A549 (cell line): Measurements from ENCODE around the gene CDIPT. TPM values are rescaled to one million over a fixed set of nuclear protein-coding genes. Genes with fewer than 3 reads are reported as not detected.

Source experiments
- ATAC-seq, 2 experiments: fragments of 200-7000 bp in 1 of 2; fragments of >200 bp in 1 of 2; cut with Nextera tagmentation in 1 of 2; cut with Tn5 transposase in 1 of 2; 3 replicates each; pipeline versions ENCODE4 v1.8.0 to v1.9.1; 2018 to 2020; ENCODE audit warnings: mild to moderate bottlenecking in 1 of 2, moderate library complexity in 1 of 2
- CTCF ChIA-PET: fragments of 300-600 bp; sonication (Branson Sonifier 250); formaldehyde crosslinking; extraction: SDS; loops from one replicate; lab custom pipeline; 2021; ENCODE audit warnings: antibody characterized with exemption, inconsistent platforms; lab: Yijun Ruan, JAX
- POLR2A ChIA-PET: fragments of 350-600 bp; formaldehyde crosslinking; extraction: SDS; loops from one replicate; lab custom pipeline; 2021; ENCODE audit warnings: antibody characterized with exemption, inconsistent platforms; lab: Yijun Ruan, JAX
- DNase-seq, 2 experiments: peaks; one replicate each; pipeline versions ENCODE4 v3.0.0 to v3.0.0-alpha.2; 2011 to 2016; ENCODE audit warnings: low read depth in 1 of 2, low spot score in 1 of 2
- FAIRE-seq: peaks from 2 replicates; lab custom pipeline; 2011; peaks lifted over from hg19 to GRCh38; lab: Jason Lieb, UNC
- H3K27ac ChIP-seq, 2 experiments: fragments of >200 bp; sonication (Bioruptor Twin); formaldehyde crosslinking; 3 replicates each; pipeline ENCODE4 v1.5.1; 2016 to 2017
- H3K4me1 ChIP-seq: fragments of >200 bp; sonication (Bioruptor Twin); formaldehyde crosslinking; 3 replicates; pipeline ENCODE4 v1.6.1; 2016
- H3K4me2 ChIP-seq: fragments of >200 bp; sonication (Bioruptor Twin); formaldehyde crosslinking; 3 replicates; pipeline ENCODE4 v1.6.1; 2016
- H3K4me3 ChIP-seq: fragments of >200 bp; sonication (Bioruptor Twin); formaldehyde crosslinking; 3 replicates; pipeline ENCODE4 v1.5.1; 2016
- H3K9me3 ChIP-seq: fragments of >200 bp; sonication (Bioruptor Twin); formaldehyde crosslinking; 3 replicates; pipeline ENCODE4 v1.6.1; 2016
- EHF ChIP-seq: fragments of 250-450 bp; sonication (Bioruptor Pico); IDR thresholded peaks from 2 replicates; pipeline ENCODE4 v1.5.0; 2020; ENCODE audit warnings: mild to moderate bottlenecking
- EP300 ChIP-seq, 2 experiments: fragments of >200 bp; sonication (Bioruptor Twin); formaldehyde crosslinking; IDR thresholded peaks; 2 replicates in 1 of 2; 3 replicates in 1 of 2; pipeline ENCODE4 v1.6.1; 2016 to 2017
- ESRRA ChIP-seq: fragments of 150-350 bp; IDR thresholded peaks from 2 replicates; pipeline ENCODE4 v1.6.1; 2014; ENCODE audit warnings: mild to moderate bottlenecking, low read length, borderline replicate concordance
- FOSB ChIP-seq: fragments of 250-450 bp; sonication (Bioruptor Pico); IDR thresholded peaks from 2 replicates; pipeline ENCODE4 v1.5.0; 2020; ENCODE audit warnings: mild to moderate bottlenecking, moderate library complexity
- FOXS1 ChIP-seq: fragments of 250-450 bp; sonication (Bioruptor Pico); IDR thresholded peaks from 2 replicates; pipeline ENCODE4 v1.5.0; 2020; ENCODE audit warnings: mild to moderate bottlenecking, moderate library complexity
- HES2 ChIP-seq: fragments of >200 bp; sonication (Bioruptor Twin); formaldehyde crosslinking; IDR thresholded peaks from 2 replicates; pipeline ENCODE4 v1.6.1; 2016
- HEYL ChIP-seq: fragments of 250-450 bp; sonication (Bioruptor Pico); IDR thresholded peaks from 2 replicates; pipeline ENCODE4 v1.8.0; 2021; ENCODE audit warnings: mild to moderate bottlenecking, moderate library complexity
- HOXB13 ChIP-seq: fragments of 250-450 bp; sonication (Bioruptor Pico); IDR thresholded peaks from 2 replicates; pipeline ENCODE4 v1.5.0; 2020; ENCODE audit warnings: low read depth, mild to moderate bottlenecking, moderate library complexity
- HOXB5 ChIP-seq: fragments of 250-450 bp; sonication (Bioruptor Pico); IDR thresholded peaks from 2 replicates; pipeline ENCODE4 v1.5.0; 2020; ENCODE audit warnings: mild to moderate bottlenecking, moderate library complexity
- POLR2AphosphoS2 ChIP-seq: conservative IDR thresholded peaks from 2 replicates; pipeline ENCODE4 v1.6.1; 2012; ENCODE audit warnings: low read length, improper control_type of control experiment, inconsistent platforms
- RAD21 ChIP-seq, 2 experiments: fragments of >200 bp in 1 of 2; sonication (Bioruptor Twin) in 1 of 2; formaldehyde crosslinking in 1 of 2; IDR thresholded peaks in 1 of 2; conservative IDR thresholded peaks in 1 of 2; 2 replicates in 1 of 2; 3 replicates in 1 of 2; pipeline ENCODE4 v1.6.1; 2012 to 2018; ENCODE audit warnings: inconsistent platforms in 1 of 2
- RCOR1 ChIP-seq: fragments of 150-350 bp; IDR thresholded peaks from 2 replicates; pipeline ENCODE4 v1.6.1; 2014; ENCODE audit warnings: antibody characterized with exemption, low read length, low read depth
- USF2 ChIP-seq: fragments of 450-650 bp; IDR thresholded peaks from 2 replicates; pipeline ENCODE4 v1.6.1; 2014; ENCODE audit warnings: antibody characterized with exemption
- WGBS: methylation state at CpG from one replicate; pipeline ENCODE4 v1.1.6; 2017; ENCODE audit errors: missing lambda C conversion rate; 5-methylcytosine and 5-hydroxymethylcytosine counted together
- polyA plus RNA-seq, 4 experiments: library from polyadenylated mRNA; depleted of rRNA in 3 of 4; stranded (reverse); fragments of >200 nt; fragmentation: RNase III in 1 of 4; extraction: RNeasy Plus Mini Kit Qiagen cat#74134 plus additional on column Dnase treatment in 1 of 4; gene quantifications; 2 replicates in 3 of 4; 3 replicates in 1 of 4; pipeline ENCODE4 v1.2.3, GENCODE V29; 2011 to 2017
- TF ChIP-seq, protein P1 (sequence below): fragments of 150-350 bp; IDR thresholded peaks from 2 replicates; pipeline ENCODE4 v1.6.1; 2014; ENCODE audit warnings: low read depth, mild to moderate bottlenecking, low read length
- TF ChIP-seq, protein P2 (sequence below): fragments of >200 bp; sonication (Bioruptor Twin); formaldehyde crosslinking; IDR thresholded peaks from 3 replicates; pipeline ENCODE4 v1.6.1; 2016
- TF ChIP-seq, protein P3 (sequence below): IDR thresholded peaks from 2 replicates; pipeline ENCODE4 v1.6.1; 2012
- TF ChIP-seq, protein P4 (sequence below): fragments of 250-450 bp; sonication (Bioruptor Pico); IDR thresholded peaks from 2 replicates; pipeline ENCODE4 v1.5.0; 2020; ENCODE audit warnings: low read depth, mild to moderate bottlenecking, moderate library complexity
- TF ChIP-seq, protein P5 (sequence below): IDR thresholded peaks from 2 replicates; pipeline ENCODE4 v1.6.1; 2012; ENCODE audit warnings: low read depth, borderline replicate concordance

CDIPT gene
- polyA plus RNA-seq, 2 of the 4 experiments (the other 2 are of a cell fraction), result 64.0 to 72.1 TPM

- no peak for ATAC-seq
- TF ChIP-seq HEYL (CRISPR knock-in tag) (no peak), POLR2AphosphoS2 (no peak), HOXB13 (CRISPR knock-in tag) (no peak), HOXB5 (CRISPR knock-in tag) (no peak), FOSB (CRISPR knock-in tag) (no peak), RCOR1 (no peak), FOXS1 (CRISPR knock-in tag) (no peak), EP300 (IDR thresholded peaks at IDR 0.05) (no peak), HES2 (no peak)
- TF ChIP-seq, protein P1, sequence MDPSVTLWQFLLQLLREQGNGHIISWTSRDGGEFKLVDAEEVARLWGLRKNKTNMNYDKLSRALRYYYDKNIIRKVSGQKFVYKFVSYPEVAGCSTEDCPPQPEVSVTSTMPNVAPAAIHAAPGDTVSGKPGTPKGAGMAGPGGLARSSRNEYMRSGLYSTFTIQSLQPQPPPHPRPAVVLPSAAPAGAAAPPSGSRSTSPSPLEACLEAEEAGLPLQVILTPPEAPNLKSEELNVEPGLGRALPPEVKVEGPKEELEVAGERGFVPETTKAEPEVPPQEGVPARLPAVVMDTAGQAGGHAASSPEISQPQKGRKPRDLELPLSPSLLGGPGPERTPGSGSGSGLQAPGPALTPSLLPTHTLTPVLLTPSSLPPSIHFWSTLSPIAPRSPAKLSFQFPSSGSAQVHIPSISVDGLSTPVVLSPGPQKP, result no peak
- TF ChIP-seq, protein P2, sequence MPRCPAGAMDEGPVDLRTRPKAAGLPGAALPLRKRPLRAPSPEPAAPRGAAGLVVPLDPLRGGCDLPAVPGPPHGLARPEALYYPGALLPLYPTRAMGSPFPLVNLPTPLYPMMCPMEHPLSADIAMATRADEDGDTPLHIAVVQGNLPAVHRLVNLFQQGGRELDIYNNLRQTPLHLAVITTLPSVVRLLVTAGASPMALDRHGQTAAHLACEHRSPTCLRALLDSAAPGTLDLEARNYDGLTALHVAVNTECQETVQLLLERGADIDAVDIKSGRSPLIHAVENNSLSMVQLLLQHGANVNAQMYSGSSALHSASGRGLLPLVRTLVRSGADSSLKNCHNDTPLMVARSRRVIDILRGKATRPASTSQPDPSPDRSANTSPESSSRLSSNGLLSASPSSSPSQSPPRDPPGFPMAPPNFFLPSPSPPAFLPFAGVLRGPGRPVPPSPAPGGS, result no peak
- TF ChIP-seq, protein P3, sequence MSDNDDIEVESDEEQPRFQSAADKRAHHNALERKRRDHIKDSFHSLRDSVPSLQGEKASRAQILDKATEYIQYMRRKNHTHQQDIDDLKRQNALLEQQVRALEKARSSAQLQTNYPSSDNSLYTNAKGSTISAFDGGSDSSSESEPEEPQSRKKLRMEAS, result no peak
- Histone ChIP-seq H3K4me3 (no peak overlapping the region), H3K4me1 (peaks cover 11% of the 10 kb centered on the region; the same call in 2 of the 3 replicates), H3K4me2 (no peak overlapping the region), H3K27ac (no peak overlapping the region), H3K9me3 (no peaks in the 10 kb centered on the region)
- POLR2A ChIA-PET, result no interaction called here
- DNase-seq, result no peak
- FAIRE-seq, result no peak
- CTCF ChIA-PET, result interaction anchor here (0.6 to 26.2 kb wide), 11 partner anchors 9 to 175 kb away, joined by 3 to 568 read pairs (median 4); partner anchors contain the start of genes C16orf92, MAZ, MVP and PAGR1
- WGBS, result 91% methylated on average over 7 of the region's 7 CpGs
Measured at GRCh38 chr16:29857133-29857760, 5.8 kb downstream of the CDIPT start.

DNA sequence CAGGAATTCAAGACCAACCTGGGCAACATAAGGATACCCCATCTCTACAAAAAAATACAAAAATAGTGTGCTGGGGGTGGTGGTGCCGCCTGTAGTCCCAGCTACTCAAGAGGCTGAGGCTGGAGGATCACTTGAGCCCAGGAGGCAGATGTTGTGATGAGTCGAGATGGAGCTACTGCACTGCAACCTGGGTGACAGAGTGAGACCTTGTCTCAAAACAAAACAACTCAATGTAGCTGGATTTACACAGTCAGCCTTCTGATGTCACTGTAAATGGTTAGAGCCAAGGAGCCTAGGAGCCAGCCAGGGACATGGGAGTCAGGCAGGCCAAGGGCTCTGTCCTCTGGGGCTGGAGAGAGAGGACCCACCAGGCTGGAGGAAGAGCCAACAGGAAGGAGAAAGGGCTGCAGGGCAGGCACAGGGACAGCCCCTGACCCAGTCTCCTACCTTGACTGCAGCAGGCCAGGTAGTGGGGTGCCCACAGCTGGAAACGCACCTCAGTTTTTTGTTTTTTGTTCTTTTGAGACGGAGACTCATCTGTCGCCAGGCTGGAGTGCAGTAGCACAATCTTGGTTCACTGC, 8.4 kb downstream of the CDIPT start:
- no peak for TF ChIP-seq ESRRA
- TF ChIP-seq, protein P4, sequence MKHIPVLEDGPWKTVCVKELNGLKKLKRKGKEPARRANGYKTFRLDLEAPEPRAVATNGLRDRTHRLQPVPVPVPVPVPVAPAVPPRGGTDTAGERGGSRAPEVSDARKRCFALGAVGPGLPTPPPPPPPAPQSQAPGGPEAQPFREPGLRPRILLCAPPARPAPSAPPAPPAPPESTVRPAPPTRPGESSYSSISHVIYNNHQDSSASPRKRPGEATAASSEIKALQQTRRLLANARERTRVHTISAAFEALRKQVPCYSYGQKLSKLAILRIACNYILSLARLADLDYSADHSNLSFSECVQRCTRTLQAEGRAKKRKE (CRISPR knock-in tag), result no peak
- TF ChIP-seq RAD21 (conservative IDR thresholded peaks at IDR 0.05 in 1 of 2, IDR thresholded peaks at IDR 0.05 in 1 of 2), result no peak
- no peak for TF ChIP-seq EP300 (IDR thresholded peaks at IDR 0.05)
- TF ChIP-seq, all 56 proteins: peak for 0
- WGBS, result 86% methylated on average over 5 of the region's 5 CpGs
- ATAC-seq (peak; percentile 47 to 52; a peak in 4 of 6 replicates), DNase-seq (no peak), FAIRE-seq (no peak)
- Histone ChIP-seq H3K4me1 (no peaks in the 10 kb centered on the region), H3K4me3 (no peak overlapping the region), H3K9me3 (no peaks in the 10 kb centered on the region), H3K27ac (no peak overlapping the region), H3K4me2 (no peak overlapping the region)
- POLR2A ChIA-PET, result interaction anchor here (1.1 kb wide), 1 partner anchor 90 kb away, joined by 4 read pairs; no protein-coding TSS in a partner anchor
- CTCF ChIA-PET, result interaction anchor here (0.7 to 26.2 kb wide), 9 partner anchors 8 to 176 kb away, joined by 3 to 568 read pairs (median 3); partner anchors contain the start of genes CDIPT, MAZ, MVP and PAGR1

- POLR2A ChIA-PET, result no interaction called here
- TF ChIP-seq, protein P5, sequence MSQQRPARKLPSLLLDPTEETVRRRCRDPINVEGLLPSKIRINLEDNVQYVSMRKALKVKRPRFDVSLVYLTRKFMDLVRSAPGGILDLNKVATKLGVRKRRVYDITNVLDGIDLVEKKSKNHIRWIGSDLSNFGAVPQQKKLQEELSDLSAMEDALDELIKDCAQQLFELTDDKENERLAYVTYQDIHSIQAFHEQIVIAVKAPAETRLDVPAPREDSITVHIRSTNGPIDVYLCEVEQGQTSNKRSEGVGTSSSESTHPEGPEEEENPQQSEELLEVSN, result no peak
- TF ChIP-seq, protein P3, result no peak
- TF ChIP-seq USF2, result 0 out of 2 replicates have a peak, but pooled peaks have one; percentile 8
- no peak for TF ChIP-seq EHF (CRISPR knock-in tag)
- Histone ChIP-seq H3K27ac (no peak overlapping the region), H3K9me3 (no peaks in the 10 kb centered on the region), H3K4me3 (no peak overlapping the region), H3K4me2 (no peak overlapping the region), H3K4me1 (no peaks in the 10 kb centered on the region)
- ATAC-seq (no peak), FAIRE-seq (no peak), DNase-seq (no peak)
- 92% methylated on average over 7 of the region's 7 CpGs for WGBS
- CTCF ChIA-PET, result interaction anchor here (0.7 to 26.2 kb wide), 7 partner anchors 10 to 179 kb away, joined by 3 to 568 read pairs (median 5); partner anchors contain the start of genes CDIPT, MAZ, MVP and PAGR1
Measured at GRCh38 chr16:29852654-29853053, 10.4 kb downstream of the CDIPT start.
